Activated T-helper 2 cell treated with anti-CD3 and anti-CD28 coated beads, Interferon-gamma antibody, Interleukin-2, Interleukin-4, amounts not matched to agents 10 μg/mL and 5 μg/mL and 100 μg/mL, durations not matched to agents 14 hours and 24 hours and 36 hours (primary cell): ENCODE measurements around the gene CCDC24. TPM values are rescaled to one million over a fixed set of nuclear protein-coding genes. Genes with fewer than 3 reads are reported as not detected.

Source experiments
- DNase-seq: peaks from one replicate; pipeline ENCODE4 v3.0.0; 2021; ENCODE audit warnings: low spot score
- H3K27ac Mint-ChIP-seq: one replicate; pipeline ENCODE4 v1.8.0; 2021; ENCODE audit warnings: mixed read lengths
- H3K27me3 Mint-ChIP-seq: one replicate; pipeline ENCODE4 v1.8.0; 2021; ENCODE audit warnings: low read depth, mixed read lengths
- H3K36me3 Mint-ChIP-seq: one replicate; pipeline ENCODE4 v1.8.0; 2021; ENCODE audit warnings: low read depth, mixed read lengths
- H3K4me1 Mint-ChIP-seq: one replicate; pipeline ENCODE4 v1.8.0; 2021; ENCODE audit warnings: low read depth, mixed read lengths
- H3K4me3 Mint-ChIP-seq: one replicate; pipeline ENCODE4 v1.8.0; 2021; ENCODE audit warnings: low read depth, mild to moderate bottlenecking, moderate library complexity, mixed read lengths
- H3K9me3 Mint-ChIP-seq: one replicate; pipeline ENCODE4 v1.8.0; 2021; ENCODE audit warnings: mixed read lengths
- intact Hi-C: fragments of 100-400 bp; cut with micrococcal nuclease; formaldehyde crosslinking; loops from one replicate; pipeline ENCODE4 v1.15.1; 2023
- total RNA-seq: library from RNA; stranded (reverse); gene quantifications from 2 replicates; pipeline ENCODE4 v1.2.3, GENCODE V29; 2022

Gene CCDC24
- total RNA-seq, 1 donor from 2014 or later: 2.1 TPM

DNA sequence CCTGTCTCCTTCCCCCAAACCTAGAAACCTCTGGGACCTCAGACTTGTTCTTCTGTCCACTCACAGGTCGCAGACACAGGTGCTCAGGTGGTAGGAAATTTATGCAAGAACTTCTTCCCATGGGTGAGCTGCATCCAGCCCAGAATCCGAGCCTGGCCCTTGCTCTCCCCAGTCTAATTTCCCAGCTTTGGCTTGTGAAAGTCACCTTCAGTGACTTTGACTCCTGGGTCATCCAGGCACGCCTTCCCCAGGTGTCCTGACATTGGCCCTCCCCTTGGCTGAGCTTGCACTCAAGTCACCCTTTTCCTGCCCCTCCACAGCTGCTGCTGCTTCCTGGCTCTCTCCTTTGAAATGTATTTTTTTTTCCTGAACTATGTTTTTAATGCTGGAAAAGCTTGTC lies 38.0 kb upstream of the CCDC24 start:
- intact Hi-C loops: no loop called here
- peaks cover 17% of the 10 kb centered on the region for H3K4me1 Mint-ChIP-seq
- H3K36me3 Mint-ChIP-seq: peaks cover 11% of the 10 kb centered on the region
- H3K27me3 Mint-ChIP-seq: no peaks in the 10 kb centered on the region
- DNase-seq: no peak
- no peaks in the 10 kb centered on the region for H3K9me3 Mint-ChIP-seq
- H3K27ac Mint-ChIP-seq: no peak overlapping the region
- no peak overlapping the region for H3K4me3 Mint-ChIP-seq

- Mint-ChIP-seq H3K9me3 (no peaks in the 10 kb centered on the region), H3K4me3 (no peak overlapping the region), H3K36me3 (peaks cover 16% of the 10 kb centered on the region), H3K27me3 (no peaks in the 10 kb centered on the region), H3K4me1 (peaks cover 10% of the 10 kb centered on the region), H3K27ac (no peak overlapping the region)
- no peak for DNase-seq
- intact Hi-C loops: no loop called here
These were observed 37.4 kb upstream of the CCDC24 start for GRCh38 chr1:43954036-43954435.

- no peak for DNase-seq
- H3K27me3 Mint-ChIP-seq: no peaks in the 10 kb centered on the region
- intact Hi-C loops: no loop called here
- H3K36me3 Mint-ChIP-seq: peaks cover 7% of the 10 kb centered on the region
- no peak overlapping the region for H3K4me3 Mint-ChIP-seq
- no peaks in the 10 kb centered on the region for H3K9me3 Mint-ChIP-seq
- no peaks in the 10 kb centered on the region for H3K4me1 Mint-ChIP-seq
- H3K27ac Mint-ChIP-seq: no peak overlapping the region
These were observed 35.2 kb upstream of the CCDC24 start for GRCh38 chr1:43956234-43956633.

- no peak overlapping the region for H3K27ac Mint-ChIP-seq
- H3K27me3 Mint-ChIP-seq: no peaks in the 10 kb centered on the region
- intact Hi-C loops: no loop called here
- no peaks in the 10 kb centered on the region for H3K9me3 Mint-ChIP-seq
- H3K36me3 Mint-ChIP-seq: peaks cover 11% of the 10 kb centered on the region
- no peak overlapping the region for H3K4me3 Mint-ChIP-seq
- H3K4me1 Mint-ChIP-seq: no peaks in the 10 kb centered on the region
- DNase-seq: no peak
These were observed 33.9 kb upstream of the CCDC24 start for GRCh38 chr1:43957407-43958040.

GRCh38 chr1:43958351-43959255 lies 32.8 kb upstream of the CCDC24 start:
- Mint-ChIP-seq H3K27ac (no peak overlapping the region), H3K36me3 (peaks cover 12% of the 10 kb centered on the region), H3K9me3 (no peaks in the 10 kb centered on the region), H3K27me3 (no peaks in the 10 kb centered on the region), H3K4me1 (no peaks in the 10 kb centered on the region), H3K4me3 (no peak overlapping the region)
- no peak for DNase-seq
- intact Hi-C loops: no loop called here

- no peak overlapping the region for H3K4me3 Mint-ChIP-seq
- H3K36me3 Mint-ChIP-seq: peaks cover 12% of the 10 kb centered on the region
- H3K27me3 Mint-ChIP-seq: no peaks in the 10 kb centered on the region
- H3K4me1 Mint-ChIP-seq: no peaks in the 10 kb centered on the region
- no peak overlapping the region for H3K27ac Mint-ChIP-seq
- intact Hi-C loops: no loop called here
- H3K9me3 Mint-ChIP-seq: no peaks in the 10 kb centered on the region
- DNase-seq: no peak
These were observed 30.6 kb upstream of the CCDC24 start for GRCh38 chr1:43960798-43961197.

DNA sequence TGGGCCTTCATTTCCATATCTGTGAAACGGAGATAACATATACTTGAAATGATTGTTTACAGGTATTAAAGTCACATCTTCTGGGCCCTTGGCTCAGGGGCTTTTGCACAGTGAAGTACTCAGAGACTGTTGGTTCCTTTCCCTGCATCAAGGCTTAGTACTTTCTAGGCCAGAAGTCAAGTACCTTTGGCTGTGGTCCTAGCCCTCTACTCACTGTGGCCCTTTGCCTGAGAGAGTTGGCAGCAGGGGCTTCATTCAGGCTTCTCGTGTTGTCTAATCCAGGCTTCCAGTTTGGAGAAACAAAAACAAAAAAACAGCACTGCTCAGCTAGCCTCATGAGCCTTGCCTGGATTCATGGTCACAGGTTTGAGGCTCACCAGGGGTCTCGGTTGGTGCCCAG lies 29.7 kb upstream of the CCDC24 start:
- intact Hi-C loops: no loop called here

GRCh38 chr1:43962324-43962723 lies 29.1 kb upstream of the CCDC24 start:
- Mint-ChIP-seq H3K27ac (no peak overlapping the region), H3K4me3 (no peak overlapping the region), H3K9me3 (no peaks in the 10 kb centered on the region), H3K36me3 (peaks cover 12% of the 10 kb centered on the region), H3K4me1 (no peaks in the 10 kb centered on the region), H3K27me3 (no peaks in the 10 kb centered on the region)
- no peak for DNase-seq
- intact Hi-C loops: no loop called here

More for the DNA sequence above, 29.7 kb upstream of the CCDC24 start:
- Mint-ChIP-seq H3K36me3 (peaks cover 12% of the 10 kb centered on the region), H3K9me3 (no peaks in the 10 kb centered on the region), H3K4me3 (no peak overlapping the region), H3K27me3 (no peaks in the 10 kb centered on the region), H3K27ac (no peak overlapping the region), H3K4me1 (no peaks in the 10 kb centered on the region)
- no peak for DNase-seq

GRCh38 chr1:43963006-43963405 lies 28.4 kb upstream of the CCDC24 start:
- Mint-ChIP-seq H3K27ac (no peak overlapping the region), H3K4me1 (no peaks in the 10 kb centered on the region), H3K27me3 (no peaks in the 10 kb centered on the region), H3K36me3 (peaks cover 12% of the 10 kb centered on the region), H3K4me3 (no peak overlapping the region), H3K9me3 (no peaks in the 10 kb centered on the region)
- intact Hi-C loops: no loop called here
- no peak for DNase-seq

DNA sequence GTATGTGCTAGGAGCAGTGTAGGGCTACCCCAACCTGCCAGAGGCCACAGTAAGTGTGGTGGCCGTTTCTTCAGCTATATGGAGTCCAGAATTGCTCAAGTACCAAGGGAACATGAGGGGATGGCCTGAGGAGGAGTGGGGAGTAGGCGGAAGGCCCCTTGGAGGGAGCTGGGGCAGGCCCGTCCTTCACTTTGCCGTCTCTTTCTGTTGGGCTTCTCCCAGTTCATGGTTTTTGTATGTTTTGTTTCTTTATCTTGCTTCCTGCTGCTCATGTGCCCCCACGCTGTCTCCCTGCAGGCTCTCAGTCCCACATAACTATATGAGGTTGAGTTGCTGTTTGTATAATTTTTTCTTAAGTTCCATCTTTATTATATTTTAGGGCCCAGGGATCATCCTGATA lies 27.5 kb upstream of the CCDC24 start:
- DNase-seq: no peak
- no peaks in the 10 kb centered on the region for H3K4me1 Mint-ChIP-seq
- H3K4me3 Mint-ChIP-seq: no peak overlapping the region
- peaks cover 9% of the 10 kb centered on the region for H3K36me3 Mint-ChIP-seq
- H3K27ac Mint-ChIP-seq: no peak overlapping the region
- intact Hi-C loops: no loop called here
- no peaks in the 10 kb centered on the region for H3K27me3 Mint-ChIP-seq
- H3K9me3 Mint-ChIP-seq: no peaks in the 10 kb centered on the region

GRCh38 chr1:43965316-43965715 lies 26.1 kb upstream of the CCDC24 start:
- no peak overlapping the region for H3K27ac Mint-ChIP-seq
- intact Hi-C loops: no loop called here
- peaks cover 4% of the 10 kb centered on the region for H3K4me1 Mint-ChIP-seq
- peaks cover 14% of the 10 kb centered on the region for H3K36me3 Mint-ChIP-seq
- no peak for DNase-seq
- no peaks in the 10 kb centered on the region for H3K9me3 Mint-ChIP-seq
- no peak overlapping the region for H3K4me3 Mint-ChIP-seq
- no peaks in the 10 kb centered on the region for H3K27me3 Mint-ChIP-seq

- intact Hi-C loops: no loop called here
- Mint-ChIP-seq H3K4me1 (peaks cover 15% of the 10 kb centered on the region), H3K9me3 (no peaks in the 10 kb centered on the region), H3K27ac (no peak overlapping the region), H3K36me3 (peaks cover 25% of the 10 kb centered on the region), H3K4me3 (no peak overlapping the region), H3K27me3 (no peaks in the 10 kb centered on the region)
- no peak for DNase-seq
These were observed 23.0 kb upstream of the CCDC24 start for GRCh38 chr1:43968348-43968948.

- no peak for DNase-seq
- H3K9me3 Mint-ChIP-seq: no peaks in the 10 kb centered on the region
- peaks cover 24% of the 10 kb centered on the region for H3K4me1 Mint-ChIP-seq
- no peaks in the 10 kb centered on the region for H3K27me3 Mint-ChIP-seq
- peak overlapping the region; percentile 93 for H3K4me3 Mint-ChIP-seq
- H3K27ac Mint-ChIP-seq: no peak overlapping the region
- intact Hi-C loops: loop anchor here (1.0 kb wide), 1 partner anchor 23 kb away; the partner anchor contains the start of gene IPO13
- H3K36me3 Mint-ChIP-seq: peaks cover 34% of the 10 kb centered on the region
These were observed 22.0 kb upstream of the CCDC24 start for GRCh38 chr1:43969416-43969745.
